Gastroesophageal sphincter (tissue), 3 donors: ENCODE measurements around the gene STK32B.

Source experiments
- CTCF ChIP-seq, 4 experiments: fragments of 200-600 bp in 2 of 4; fragments of 450-650 bp in 2 of 4; sonication (generic) in 1 of 4; IDR thresholded peaks; one replicate each; pipeline ENCODE4 v1.5.1; 2017 to 2019; ENCODE audit warnings: antibody characterized with exemption in 4 of 4, mild to moderate bottlenecking in 2 of 4, moderate library complexity in 2 of 4
- POLR2A ChIP-seq, 2 donors: fragments of 450-650 bp; IDR thresholded peaks; one replicate each; pipeline ENCODE4 v1.6.1; 2017; ENCODE audit warnings: antibody characterized with exemption in 2 of 2, mild to moderate bottlenecking in 2 of 2, moderate library complexity in 1 of 2
- POLR2AphosphoS5 ChIP-seq: sonication (generic); formaldehyde crosslinking; IDR thresholded peaks from one replicate; pipeline ENCODE4 v1.6.1; 2017; ENCODE audit warnings: antibody characterized with exemption

GRCh38 chr4:5237086-5237660 is 185.9 kb downstream of the STK32B start:
- TF ChIP-seq CTCF (IDR thresholded peaks at IDR 0.05) (no peak), POLR2A (IDR thresholded peaks at IDR 0.05) (no peak), POLR2AphosphoS5 (no peak)
